Measurements from ENCODE around the gene ZBTB34. TPM values are rescaled to one million over a fixed set of nuclear protein-coding genes. Genes with fewer than 3 reads are reported as not detected.
"Not testable (repeated sequence)": the region's sequence is repeated elsewhere in the genome, so short reads cannot be mapped to it uniquely, and the experiment has no call there.

The ZBTB34 gene
- polyA plus RNA-seq, 4 donors = 1.1 to 15.2 (median 2.2) TPM

- H3K36me3 ChIP-seq (ENCODE audit: control insufficient read depth in 3 of 3, insufficient read depth in 2 of 3, low read depth in 1 of 3, low read length in 3 of 3) = peaks cover 2 to 30% (median 4%) of the 10 kb centered on the region in 3 donors
- DNase-seq (no peak), FAIRE-seq (no peak)
- no peaks in the 10 kb centered on the region for H3K27me3 ChIP-seq (ENCODE audit: control insufficient read depth in 3 of 3, insufficient read depth in 3 of 3, low read length in 3 of 3)
- H3K9me3 ChIP-seq (ENCODE audit: control insufficient read depth in 2 of 2, insufficient read depth in 1 of 2, low read depth in 1 of 2, low read length in 1 of 2) = peaks cover 0 to 17% of the 10 kb centered on the region in 2 donors
- H3K27ac ChIP-seq (ENCODE audit: low read depth in 1 of 3, low read length in 2 of 3) = no peak overlapping the region
- WGBS, 3 donors = 91 to 93% (median 93%) methylated on average over 1 of the region's 1 CpG
- H3K4me3 ChIP-seq (ENCODE audit: low read depth in 1 of 3, low read length in 3 of 3) = no peak overlapping the region
- no peaks in the 10 kb centered on the region for H3K4me1 ChIP-seq (ENCODE audit: control insufficient read depth in 3 of 3, insufficient read depth in 2 of 3, low read depth in 1 of 3, low read length in 2 of 3)
Observed at GRCh38 chr9:126822873-126823272, 37.6 kb upstream of the ZBTB34 start.

- H3K27me3 ChIP-seq (ENCODE audit: control insufficient read depth in 3 of 3, insufficient read depth in 3 of 3, low read length in 3 of 3); H3K27ac ChIP-seq (ENCODE audit: low read depth in 1 of 3, low read length in 2 of 3); DNase-seq; FAIRE-seq; H3K4me1 ChIP-seq (ENCODE audit: control insufficient read depth in 3 of 3, insufficient read depth in 2 of 3, low read depth in 1 of 3, low read length in 2 of 3); H3K4me3 ChIP-seq (ENCODE audit: low read depth in 1 of 3, low read length in 3 of 3): not testable (repeated sequence)
- 92 to 98% (median 94%) methylated on average over 7 of the region's 7 CpGs for WGBS, 3 donors
- Histone ChIP-seq H3K36me3 (ENCODE audit: control insufficient read depth in 3 of 3, insufficient read depth in 2 of 3, low read depth in 1 of 3, low read length in 3 of 3) (peaks cover 2 to 24% (median 4%) of the 10 kb centered on the region in 3 donors), H3K9me3 (ENCODE audit: control insufficient read depth in 2 of 2, insufficient read depth in 1 of 2, low read depth in 1 of 2, low read length in 1 of 2) (peaks cover 0 to 11% of the 10 kb centered on the region in 2 donors)
Observed at GRCh38 chr9:126824052-126824451, 36.4 kb upstream of the ZBTB34 start.

- H3K9me3 ChIP-seq (ENCODE audit: control insufficient read depth in 2 of 2, insufficient read depth in 1 of 2, low read depth in 1 of 2, low read length in 1 of 2) = no peaks in the 10 kb centered on the region
- no peak for DNase-seq
- WGBS, 3 donors = 93 to 98% (median 98%) methylated on average over 7 of the region's 7 CpGs
- H3K27me3 ChIP-seq (ENCODE audit: control insufficient read depth in 3 of 3, insufficient read depth in 3 of 3, low read length in 3 of 3) = no peaks in the 10 kb centered on the region
- H3K36me3 ChIP-seq (ENCODE audit: control insufficient read depth in 3 of 3, insufficient read depth in 2 of 3, low read depth in 1 of 3, low read length in 3 of 3) = peaks cover 0 to 24% (median 0%) of the 10 kb centered on the region in 3 donors
- H3K4me3 ChIP-seq (ENCODE audit: low read depth in 1 of 3, low read length in 3 of 3) = no peak overlapping the region
- no peak overlapping the region for H3K27ac ChIP-seq (ENCODE audit: low read depth in 1 of 3, low read length in 2 of 3)
- no peak for FAIRE-seq
- H3K4me1 ChIP-seq (ENCODE audit: control insufficient read depth in 3 of 3, insufficient read depth in 2 of 3, low read depth in 1 of 3, low read length in 2 of 3) = peaks cover 0 to 10% (median 0%) of the 10 kb centered on the region in 3 donors
Observed at GRCh38 chr9:126827227-126827626, 33.2 kb upstream of the ZBTB34 start.

GRCh38 chr9:126829035-126829434 lies 31.4 kb upstream of the ZBTB34 start:
- H3K9me3 ChIP-seq (ENCODE audit: control insufficient read depth in 2 of 2, insufficient read depth in 1 of 2, low read depth in 1 of 2, low read length in 1 of 2) = no peaks in the 10 kb centered on the region
- WGBS, 3 donors = 95 to 100% (median 96%) methylated on average over 1 of the region's 1 CpG
- FAIRE-seq = no peak

GRCh38 chr9:126830827-126831226 lies 29.6 kb upstream of the ZBTB34 start:
- no peak overlapping the region for H3K4me3 ChIP-seq (ENCODE audit: low read depth in 1 of 3, low read length in 3 of 3)
- no peak for DNase-seq
- no peak overlapping the region for H3K27ac ChIP-seq (ENCODE audit: low read depth in 1 of 3, low read length in 2 of 3)
- H3K36me3 ChIP-seq (ENCODE audit: control insufficient read depth in 3 of 3, insufficient read depth in 2 of 3, low read depth in 1 of 3, low read length in 3 of 3) = peaks cover 3 to 33% (median 18%) of the 10 kb centered on the region in 3 donors
- no peaks in the 10 kb centered on the region for H3K9me3 ChIP-seq (ENCODE audit: control insufficient read depth in 2 of 2, insufficient read depth in 1 of 2, low read depth in 1 of 2, low read length in 1 of 2)
- 86 to 93% (median 88%) methylated on average over 3 of the region's 3 CpGs for WGBS, 3 donors
- H3K27me3 ChIP-seq (ENCODE audit: control insufficient read depth in 3 of 3, insufficient read depth in 3 of 3, low read length in 3 of 3) = no peaks in the 10 kb centered on the region
- H3K4me1 ChIP-seq (ENCODE audit: control insufficient read depth in 3 of 3, insufficient read depth in 2 of 3, low read depth in 1 of 3, low read length in 2 of 3) = peaks cover 0 to 17% (median 0%) of the 10 kb centered on the region in 3 donors
- FAIRE-seq = no peak

More at GRCh38 chr9:126829035-126829434, 31.4 kb upstream of the ZBTB34 start:
- H3K4me1 ChIP-seq (ENCODE audit: control insufficient read depth in 3 of 3, insufficient read depth in 2 of 3, low read depth in 1 of 3, low read length in 2 of 3) = peaks cover 0 to 17% (median 0%) of the 10 kb centered on the region in 3 donors
- H3K27me3 ChIP-seq (ENCODE audit: control insufficient read depth in 3 of 3, insufficient read depth in 3 of 3, low read length in 3 of 3) = no peaks in the 10 kb centered on the region
- H3K36me3 ChIP-seq (ENCODE audit: control insufficient read depth in 3 of 3, insufficient read depth in 2 of 3, low read depth in 1 of 3, low read length in 3 of 3) = peaks cover 3 to 31% (median 12%) of the 10 kb centered on the region in 3 donors
- H3K27ac ChIP-seq (ENCODE audit: low read depth in 1 of 3, low read length in 2 of 3) = no peak overlapping the region
- H3K4me3 ChIP-seq (ENCODE audit: low read depth in 1 of 3, low read length in 3 of 3) = no peak overlapping the region
- no peak for DNase-seq

- H3K27ac ChIP-seq (ENCODE audit: low read depth in 1 of 3, low read length in 2 of 3) = no peak overlapping the region
- H3K27me3 ChIP-seq (ENCODE audit: control insufficient read depth in 3 of 3, insufficient read depth in 3 of 3, low read length in 3 of 3) = no peaks in the 10 kb centered on the region
- FAIRE-seq (no peak), DNase-seq (no peak)
- H3K9me3 ChIP-seq (ENCODE audit: control insufficient read depth in 2 of 2, insufficient read depth in 1 of 2, low read depth in 1 of 2, low read length in 1 of 2) = no peaks in the 10 kb centered on the region
- peaks cover 0 to 17% (median 0%) of the 10 kb centered on the region in 3 donors for H3K4me1 ChIP-seq (ENCODE audit: control insufficient read depth in 3 of 3, insufficient read depth in 2 of 3, low read depth in 1 of 3, low read length in 2 of 3)
- H3K4me3 ChIP-seq (ENCODE audit: low read depth in 1 of 3, low read length in 3 of 3) = no peak overlapping the region
- 92 to 93% (median 93%) methylated on average over 9 of the region's 9 CpGs for WGBS, 3 donors
- H3K36me3 ChIP-seq (ENCODE audit: control insufficient read depth in 3 of 3, insufficient read depth in 2 of 3, low read depth in 1 of 3, low read length in 3 of 3) = peaks cover 3 to 33% (median 18%) of the 10 kb centered on the region in 3 donors
Observed at GRCh38 chr9:126832440-126832839, 28.0 kb upstream of the ZBTB34 start.

- no peaks in the 10 kb centered on the region for H3K9me3 ChIP-seq (ENCODE audit: control insufficient read depth in 2 of 2, insufficient read depth in 1 of 2, low read depth in 1 of 2, low read length in 1 of 2)
- no peaks in the 10 kb centered on the region for H3K27me3 ChIP-seq (ENCODE audit: control insufficient read depth in 3 of 3, insufficient read depth in 3 of 3, low read length in 3 of 3)
- peaks cover 3 to 31% (median 18%) of the 10 kb centered on the region in 3 donors for H3K36me3 ChIP-seq (ENCODE audit: control insufficient read depth in 3 of 3, insufficient read depth in 2 of 3, low read depth in 1 of 3, low read length in 3 of 3)
- no peak overlapping the region for H3K4me3 ChIP-seq (ENCODE audit: low read depth in 1 of 3, low read length in 3 of 3)
- H3K4me1 ChIP-seq (ENCODE audit: control insufficient read depth in 3 of 3, insufficient read depth in 2 of 3, low read depth in 1 of 3, low read length in 2 of 3) = peaks cover 0 to 17% (median 0%) of the 10 kb centered on the region in 3 donors
- no peak overlapping the region for H3K27ac ChIP-seq (ENCODE audit: low read depth in 1 of 3, low read length in 2 of 3)
- whole genome bisulfite sequencing, 3 donors = 97 to 98% (median 97%) methylated on average over 24 of the region's 24 CpGs
- FAIRE-seq (no peak), DNase-seq (no peak)
Observed at GRCh38 chr9:126833020-126833419, 27.4 kb upstream of the ZBTB34 start.

- FAIRE-seq (no peak), DNase-seq (no peak)
- peaks cover 3 to 38% (median 21%) of the 10 kb centered on the region in 3 donors for H3K36me3 ChIP-seq (ENCODE audit: control insufficient read depth in 3 of 3, insufficient read depth in 2 of 3, low read depth in 1 of 3, low read length in 3 of 3)
- no peaks in the 10 kb centered on the region for H3K27me3 ChIP-seq (ENCODE audit: control insufficient read depth in 3 of 3, insufficient read depth in 3 of 3, low read length in 3 of 3)
- H3K4me1 ChIP-seq (ENCODE audit: control insufficient read depth in 3 of 3, insufficient read depth in 2 of 3, low read depth in 1 of 3, low read length in 2 of 3) = peaks cover 0 to 15% (median 0%) of the 10 kb centered on the region in 3 donors
- H3K9me3 ChIP-seq (ENCODE audit: control insufficient read depth in 2 of 2, insufficient read depth in 1 of 2, low read depth in 1 of 2, low read length in 1 of 2) = no peaks in the 10 kb centered on the region
- H3K4me3 ChIP-seq (ENCODE audit: low read depth in 1 of 3, low read length in 3 of 3) = no peak overlapping the region
- no peak overlapping the region for H3K27ac ChIP-seq (ENCODE audit: low read depth in 1 of 3, low read length in 2 of 3)
- 88 to 95% (median 94%) methylated on average over 8 of the region's 8 CpGs for WGBS, 3 donors
Observed at GRCh38 chr9:126833710-126834345, 26.6 kb upstream of the ZBTB34 start.

Measured in small intestine (tissue), 7 donors.